HepG2 (cell line): ENCODE measurements around the gene FEM1B. TPM values are rescaled to one million over a fixed set of nuclear protein-coding genes. Genes with fewer than 3 reads are reported as not detected.
A peak's percentile ranks its signal among the peaks of the same experiment; 100 is the strongest.

Source experiments
- DNMT1 ChIP-seq: sonication (generic); formaldehyde crosslinking; IDR thresholded peaks from 2 replicates; pipeline ENCODE4 v1.5.1; 2020; ENCODE audit warnings: mild to moderate bottlenecking, missing genetic modification reagents
- FLYWCH1 ChIP-seq: sonication (generic); formaldehyde crosslinking; IDR thresholded peaks from 2 replicates; pipeline ENCODE4 v1.8.1; 2023; ENCODE audit warnings: mild to moderate bottlenecking, missing genetic modification reagents
- GATAD1 ChIP-seq: IDR thresholded peaks from 2 replicates; pipeline ENCODE4 v1.6.1; 2016; ENCODE audit warnings: missing genetic modification reagents, missing compliant biosample characterization
- IRF2 ChIP-seq: IDR thresholded peaks from 2 replicates; pipeline ENCODE4 v1.6.1; 2018; ENCODE audit warnings: missing genetic modification reagents, missing compliant biosample characterization
- KLF15 ChIP-seq: sonication (generic); formaldehyde crosslinking; IDR thresholded peaks from 2 replicates; pipeline ENCODE4 v1.8.1; 2023; ENCODE audit warnings: borderline replicate concordance, mild to moderate bottlenecking, inconsistent platforms, missing genetic modification reagents, mixed read lengths
- MED8 ChIP-seq: sonication (generic); formaldehyde crosslinking; IDR thresholded peaks from 2 replicates; pipeline ENCODE4 v1.8.1; 2023; ENCODE audit warnings: mild to moderate bottlenecking, missing genetic modification reagents; ENCODE audit not compliant: insufficient replicate concordance
- MYC ChIP-seq: sonication (generic); formaldehyde crosslinking; IDR thresholded peaks from 2 replicates; pipeline ENCODE4 v1.9.0; 2021; ENCODE audit warnings: missing genetic modification reagents, borderline replicate concordance
- RELA ChIP-seq: sonication (generic); formaldehyde crosslinking; IDR thresholded peaks from 2 replicates; pipeline ENCODE4 v1.4.0; 2020; ENCODE audit warnings: missing genetic modification reagents
- SIN3A ChIP-seq: IDR thresholded peaks from 2 replicates; pipeline ENCODE4 v1.6.1; 2011; ENCODE audit warnings: low read depth, mild to moderate bottlenecking, control low read depth, low read length, borderline replicate concordance
- SKI ChIP-seq: fragments of 450-650 bp; IDR thresholded peaks from one replicate; pipeline ENCODE4 v1.6.1; 2018; ENCODE audit warnings: mild to moderate bottlenecking; ENCODE audit not compliant: partially characterized antibody
- SMAD1 ChIP-seq: sonication (generic); formaldehyde crosslinking; IDR thresholded peaks from 2 replicates; pipeline ENCODE4 v1.4.0; 2020; ENCODE audit warnings: missing genetic modification reagents, low read depth, mild to moderate bottlenecking, borderline replicate concordance
- TBX2 ChIP-seq: sonication (generic); formaldehyde crosslinking; IDR thresholded peaks from 2 replicates; pipeline ENCODE4 v1.5.0; 2020; ENCODE audit warnings: missing genetic modification reagents, mild to moderate bottlenecking, borderline replicate concordance
- TMF1 ChIP-seq: sonication (generic); formaldehyde crosslinking; IDR thresholded peaks from 2 replicates; pipeline ENCODE4 v1.8.1; 2022; ENCODE audit warnings: low read depth, missing genetic modification reagents
- ZBTB38 ChIP-seq: sonication (generic); formaldehyde crosslinking; IDR thresholded peaks from 2 replicates; pipeline ENCODE4 v1.5.1; 2020; ENCODE audit warnings: mild to moderate bottlenecking, missing genetic modification reagents
- ZNF138 ChIP-seq: sonication (generic); formaldehyde crosslinking; IDR thresholded peaks from 2 replicates; pipeline ENCODE4 v1.5.0; 2020; ENCODE audit warnings: mild to moderate bottlenecking, low read depth, missing genetic modification reagents
- ZNF232 ChIP-seq: sonication (generic); formaldehyde crosslinking; IDR thresholded peaks from 2 replicates; pipeline ENCODE4 v1.4.0; 2020; ENCODE audit warnings: missing genetic modification reagents, borderline replicate concordance
- ZNF350 ChIP-seq: sonication (generic); formaldehyde crosslinking; IDR thresholded peaks from 2 replicates; pipeline ENCODE4 v1.4.0; 2020; ENCODE audit warnings: mild to moderate bottlenecking, low read depth, missing genetic modification reagents, borderline replicate concordance
- ZNF614 ChIP-seq: IDR thresholded peaks from 2 replicates; pipeline ENCODE4 v1.6.1; 2018; ENCODE audit warnings: missing biosample characterization, missing genetic modification reagents, inconsistent platforms, borderline replicate concordance
- ZNF709 ChIP-seq: sonication (generic); formaldehyde crosslinking; IDR thresholded peaks from 2 replicates; pipeline ENCODE4 v1.5.0; 2020; ENCODE audit warnings: mild to moderate bottlenecking, missing genetic modification reagents
- ZNF788 ChIP-seq: sonication (generic); formaldehyde crosslinking; IDR thresholded peaks from 2 replicates; pipeline ENCODE4 v1.5.0; 2020; ENCODE audit warnings: mild to moderate bottlenecking, missing genetic modification reagents, borderline replicate concordance
- polyA plus RNA-seq, 8 experiments: library from polyadenylated mRNA; depleted of rRNA in 3 of 8; stranded (reverse) in 7 of 8; unstranded in 1 of 8; fragments of >200 nt; fragmentation: Illumina TruSeq in 4 of 8; extraction: Trizol in 4 of 8; gene quantifications; 2 replicates each; pipeline versions ENCODE4 v1.2.1 to v1.2.3, GENCODE V29; 2011 to 2016; ENCODE audit warnings: low read depth in 4 of 8, missing spikeins in 1 of 8, mixed read lengths in 1 of 8; ENCODE audit not compliant: insufficient read depth in 1 of 8
- total RNA-seq, 5 experiments: library from RNA; depleted of rRNA; stranded (reverse); fragments of >200 nt; fragmentation: Illumina TruSeq; extraction: Trizol; gene quantifications; 2 replicates each; pipeline ENCODE4 v1.2.3, GENCODE V29; 2016; ENCODE audit warnings: low read depth in 1 of 5
- TF ChIP-seq, protein P1 (sequence below): sonication (generic); formaldehyde crosslinking; IDR thresholded peaks from 2 replicates; pipeline ENCODE4 v1.4.0; 2020; ENCODE audit warnings: missing genetic modification reagents
- TF ChIP-seq, protein P2 (sequence below): sonication (generic); formaldehyde crosslinking; IDR thresholded peaks from 2 replicates; pipeline ENCODE4 v1.8.0; 2022; ENCODE audit warnings: missing genetic modification reagents, mild to moderate bottlenecking, inconsistent platforms, borderline replicate concordance
- TF ChIP-seq, protein P3 (sequence below): sonication (generic); formaldehyde crosslinking; IDR thresholded peaks from 2 replicates; pipeline ENCODE4 v1.5.0; 2020; ENCODE audit warnings: mild to moderate bottlenecking, missing genetic modification reagents, borderline replicate concordance
- TF ChIP-seq, protein P4 (sequence below): sonication (generic); formaldehyde crosslinking; conservative IDR thresholded peaks from 2 replicates; pipeline ENCODE4 v1.4.0; 2020; ENCODE audit warnings: missing genetic modification reagents

The FEM1B gene
- total and polyA plus RNA-seq, 2 of the 13 experiments (the other 11 are each of a cell fraction or from before 2014, with no cell fraction given): 38.1 to 40.0 TPM

DNA sequence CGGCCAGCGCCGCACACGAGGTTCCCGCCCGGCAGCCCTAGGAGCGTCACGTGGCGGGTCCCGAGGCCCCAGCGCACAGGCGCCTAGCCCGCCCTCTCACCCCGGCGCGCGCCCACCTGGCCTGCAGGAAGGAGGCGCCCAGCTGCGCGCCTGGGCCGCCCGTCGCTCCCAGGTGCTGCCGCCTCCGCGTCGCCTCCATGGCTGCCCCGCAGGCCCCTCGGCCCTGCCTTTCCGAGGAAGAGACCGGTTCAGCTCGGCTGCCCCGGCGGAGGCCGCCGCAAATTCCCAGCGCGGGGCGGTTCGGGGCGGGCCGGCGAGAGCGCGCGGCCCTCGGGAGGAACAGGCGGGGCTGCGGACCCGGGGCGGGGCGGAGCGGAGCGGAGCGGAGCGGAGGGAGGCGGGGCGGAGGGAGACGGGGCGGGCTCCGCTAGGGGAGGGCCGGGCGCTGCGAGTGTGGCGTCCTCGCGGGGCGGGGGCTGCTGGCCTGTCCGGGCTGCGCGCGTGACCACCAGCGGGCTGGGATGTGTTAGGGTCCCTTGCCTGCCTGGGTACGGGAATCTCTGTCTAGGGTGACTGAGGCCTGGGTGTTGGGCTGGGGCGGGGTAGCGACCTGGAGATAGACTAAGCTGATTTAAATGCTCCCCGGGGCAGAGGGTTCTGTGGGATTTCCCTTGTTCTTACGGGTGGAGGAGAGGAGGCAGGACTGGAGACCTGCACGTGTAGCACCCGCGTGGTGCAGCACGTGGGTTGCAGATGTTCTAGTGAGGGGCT lies 48.0 kb upstream of the FEM1B start, which contains the start of gene CLN6 (continued):
- TF ChIP-seq SMAD1 (CRISPR knock-in tag) (peak; percentile 80; the same call in 1 of the 2 replicates), KLF15 (CRISPR knock-in tag) (peak; percentile 91; the same call in 1 of the 2 replicates), ZNF350 (no peak), DNMT1 (CRISPR knock-in tag) (0 out of 2 replicates have a peak, but pooled peaks have one; percentile 41), SIN3A (peak; percentile 43; the same call in 1 of the 2 replicates), ZNF138 (CRISPR knock-in tag) (peak; percentile 92; the same call in 1 of the 2 replicates), FLYWCH1 (CRISPR knock-in tag) (0 out of 2 replicates have a peak, but pooled peaks have one; percentile 15), MYC (CRISPR knock-in tag) (peak; percentile 96), ZNF614 (CRISPR knock-in tag) (peak; percentile 17; the same call in 1 of the 2 replicates), SKI (peak; percentile 45), GATAD1 (CRISPR knock-in tag) (0 out of 2 replicates have a peak, but pooled peaks have one; percentile 13), MED8 (peak; percentile 61), RELA (no peak; the same call in 1 of the 2 replicates), TBX2 (peak; percentile 51; the same call in 1 of the 2 replicates), IRF2 (CRISPR knock-in tag) (peak; percentile 15; the same call in 1 of the 2 replicates), ZBTB38 (CRISPR knock-in tag) (peak; percentile 50; the same call in 1 of the 2 replicates), ZNF788 (CRISPR knock-in tag) (peak; percentile 78), ZNF709 (CRISPR knock-in tag) (peak; percentile 90; the same call in 1 of the 2 replicates), ZNF232 (CRISPR knock-in tag) (peak; percentile 84; the same call in 1 of the 2 replicates), TMF1 (peak; percentile 74; the same call in 1 of the 2 replicates)
- TF ChIP-seq, protein P1, sequence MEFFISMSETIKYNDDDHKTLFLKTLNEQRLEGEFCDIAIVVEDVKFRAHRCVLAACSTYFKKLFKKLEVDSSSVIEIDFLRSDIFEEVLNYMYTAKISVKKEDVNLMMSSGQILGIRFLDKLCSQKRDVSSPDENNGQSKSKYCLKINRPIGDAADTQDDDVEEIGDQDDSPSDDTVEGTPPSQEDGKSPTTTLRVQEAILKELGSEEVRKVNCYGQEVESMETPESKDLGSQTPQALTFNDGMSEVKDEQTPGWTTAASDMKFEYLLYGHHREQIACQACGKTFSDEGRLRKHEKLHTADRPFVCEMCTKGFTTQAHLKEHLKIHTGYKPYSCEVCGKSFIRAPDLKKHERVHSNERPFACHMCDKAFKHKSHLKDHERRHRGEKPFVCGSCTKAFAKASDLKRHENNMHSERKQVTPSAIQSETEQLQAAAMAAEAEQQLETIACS: peak; percentile 91
- TF ChIP-seq, protein P2, sequence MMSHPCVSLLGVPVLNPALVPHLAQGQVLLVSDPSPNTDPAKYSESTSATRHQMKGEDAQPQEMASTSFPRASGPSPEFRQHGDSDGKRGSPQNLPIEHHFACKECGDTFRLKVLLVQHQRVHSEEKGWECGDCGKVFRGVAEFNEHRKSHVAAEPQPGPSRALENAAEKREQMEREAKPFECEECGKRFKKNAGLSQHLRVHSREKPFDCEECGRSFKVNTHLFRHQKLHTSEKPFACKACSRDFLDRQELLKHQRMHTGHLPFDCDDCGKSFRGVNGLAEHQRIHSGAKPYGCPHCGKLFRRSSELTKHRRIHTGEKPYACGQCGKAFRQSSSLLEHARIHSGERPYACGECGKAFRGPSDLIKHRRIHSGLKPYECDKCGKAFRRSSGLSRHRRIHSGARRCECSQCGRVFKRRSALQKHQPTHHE: no peak
- TF ChIP-seq, protein P3, sequence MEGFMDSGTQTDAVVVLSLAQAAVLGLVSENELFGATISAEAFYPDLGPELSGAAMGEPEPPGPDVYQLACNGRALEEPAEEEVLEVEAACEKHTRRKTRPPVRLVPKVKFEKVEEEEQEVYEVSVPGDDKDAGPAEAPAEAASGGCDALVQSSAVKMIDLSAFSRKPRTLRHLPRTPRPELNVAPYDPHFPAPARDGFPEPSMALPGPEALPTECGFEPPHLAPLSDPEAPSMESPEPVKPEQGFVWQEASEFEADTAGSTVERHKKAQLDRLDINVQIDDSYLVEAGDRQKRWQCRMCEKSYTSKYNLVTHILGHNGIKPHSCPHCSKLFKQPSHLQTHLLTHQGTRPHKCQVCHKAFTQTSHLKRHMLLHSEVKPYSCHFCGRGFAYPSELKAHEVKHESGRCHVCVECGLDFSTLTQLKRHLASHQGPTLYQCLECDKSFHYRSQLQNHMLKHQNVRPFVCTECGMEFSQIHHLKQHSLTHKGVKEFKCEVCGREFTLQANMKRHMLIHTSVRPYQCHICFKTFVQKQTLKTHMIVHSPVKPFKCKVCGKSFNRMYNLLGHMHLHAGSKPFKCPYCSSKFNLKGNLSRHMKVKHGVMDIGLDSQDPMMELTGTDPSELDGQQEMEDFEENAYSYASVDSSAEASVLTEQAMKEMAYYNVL (CRISPR knock-in tag): peak; percentile 64; the same call in 1 of the 2 replicates
- TF ChIP-seq, protein P4, sequence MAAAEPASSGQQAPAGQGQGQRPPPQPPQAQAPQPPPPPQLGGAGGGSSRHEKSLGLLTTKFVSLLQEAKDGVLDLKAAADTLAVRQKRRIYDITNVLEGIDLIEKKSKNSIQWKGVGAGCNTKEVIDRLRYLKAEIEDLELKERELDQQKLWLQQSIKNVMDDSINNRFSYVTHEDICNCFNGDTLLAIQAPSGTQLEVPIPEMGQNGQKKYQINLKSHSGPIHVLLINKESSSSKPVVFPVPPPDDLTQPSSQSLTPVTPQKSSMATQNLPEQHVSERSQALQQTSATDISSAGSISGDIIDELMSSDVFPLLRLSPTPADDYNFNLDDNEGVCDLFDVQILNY (CRISPR knock-in tag): peak; percentile 83
